ENCODE measurements around the gene STAT1. TPM values are rescaled to one million over a fixed set of nuclear protein-coding genes. Genes with fewer than 3 reads are reported as not detected.
"Not testable (repeated sequence)": the region's sequence is repeated elsewhere in the genome, so short reads cannot be mapped to it uniquely, and the experiment has no call there.

The STAT1 gene
- total RNA-seq, 1 experiment from 2014 or later, result 135 TPM

DNA sequence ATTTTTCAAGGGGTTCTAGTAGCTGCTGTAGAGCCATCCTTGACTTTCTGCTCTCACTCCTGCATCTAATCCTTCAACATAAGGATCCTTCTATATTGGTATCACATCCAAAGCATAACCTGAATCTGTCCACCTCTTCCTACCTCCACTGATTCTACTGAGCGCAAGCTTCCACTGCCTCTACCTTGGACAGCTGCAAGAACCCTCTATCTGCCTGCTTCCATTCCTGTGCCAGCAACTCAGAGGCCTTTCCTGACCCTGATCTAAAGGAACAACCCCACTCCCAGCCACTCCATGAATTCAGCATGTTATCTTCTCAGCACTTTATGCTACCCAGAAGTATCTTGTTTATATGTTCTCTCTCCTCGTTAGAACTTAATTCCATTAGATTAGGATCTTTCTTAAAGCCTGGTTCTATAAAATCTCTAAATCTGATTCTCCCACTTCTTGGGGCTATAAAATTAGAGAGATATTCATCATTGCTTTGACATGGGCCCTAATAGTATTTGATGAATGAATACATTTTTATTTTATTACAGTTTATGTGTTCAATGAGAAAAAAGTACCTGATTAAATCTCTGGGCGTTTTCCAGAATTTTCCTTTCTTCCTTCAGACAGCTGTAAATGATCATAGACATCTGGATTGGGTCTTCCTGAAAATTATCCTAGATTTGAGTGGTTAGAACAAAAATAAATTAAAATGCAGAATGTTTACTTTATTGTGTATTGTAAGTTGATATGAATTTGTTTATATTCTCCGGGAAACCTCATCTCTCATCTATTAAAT, 6.8 kb downstream of the STAT1 start:
- peaks cover 82% of the 10 kb centered on the region for H3K36me3 ChIP-seq
- H3K9me3 ChIP-seq (replicated peaks), result no peaks in the 10 kb centered on the region; the same call in 1 of the 2 replicates
- H3K4me1 ChIP-seq, result no peaks in the 10 kb centered on the region
- H3K27ac ChIP-seq, result no peak overlapping the region
- H3K27me3 ChIP-seq, result no peaks in the 10 kb centered on the region
- DNase-seq, result no peak
- H3K4me3 ChIP-seq, result no peak overlapping the region

GRCh38 chr2:191006297-191006696, 7.7 kb downstream of the STAT1 start:
- Histone ChIP-seq H3K4me3 (no peak overlapping the region), H3K9me3 (replicated peaks) (no peaks in the 10 kb centered on the region; the same call in 1 of the 2 replicates), H3K4me1 (no peaks in the 10 kb centered on the region), H3K27ac (no peak overlapping the region), H3K27me3 (no peaks in the 10 kb centered on the region), H3K36me3 (peaks cover 91% of the 10 kb centered on the region)
- DNase-seq, result no peak

GRCh38 chr2:191003405-191004309, 10.3 kb downstream of the STAT1 start:
- H3K27ac ChIP-seq, result no peak overlapping the region
- H3K9me3 ChIP-seq (replicated peaks), result no peaks in the 10 kb centered on the region; the same call in 1 of the 2 replicates
- no peaks in the 10 kb centered on the region for H3K4me1 ChIP-seq
- no peaks in the 10 kb centered on the region for H3K27me3 ChIP-seq
- peaks cover 100% of the 10 kb centered on the region for H3K36me3 ChIP-seq
- H3K4me3 ChIP-seq, result no peak overlapping the region
- no peak for DNase-seq

DNA sequence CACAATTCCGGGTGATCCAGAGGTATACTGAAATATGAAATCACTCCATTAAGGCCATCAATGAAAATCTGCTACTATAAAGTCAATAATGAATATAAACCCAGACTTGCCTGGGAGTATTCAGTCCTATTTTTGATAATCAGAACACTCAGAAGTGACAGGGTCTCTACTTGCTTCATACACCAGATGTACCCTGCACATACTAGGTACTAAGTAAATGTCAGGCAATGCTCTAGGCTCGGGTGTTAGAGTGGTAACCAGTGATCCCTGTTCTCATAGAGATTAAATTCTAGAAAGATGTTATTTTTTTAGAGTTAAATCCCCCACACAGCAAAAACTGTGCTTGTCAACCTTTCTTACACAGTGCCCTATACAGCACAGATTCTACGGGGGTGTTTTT, 12.3 kb downstream of the STAT1 start:
- DNase-seq, result no peak
- peaks cover 98% of the 10 kb centered on the region for H3K36me3 ChIP-seq

DNA sequence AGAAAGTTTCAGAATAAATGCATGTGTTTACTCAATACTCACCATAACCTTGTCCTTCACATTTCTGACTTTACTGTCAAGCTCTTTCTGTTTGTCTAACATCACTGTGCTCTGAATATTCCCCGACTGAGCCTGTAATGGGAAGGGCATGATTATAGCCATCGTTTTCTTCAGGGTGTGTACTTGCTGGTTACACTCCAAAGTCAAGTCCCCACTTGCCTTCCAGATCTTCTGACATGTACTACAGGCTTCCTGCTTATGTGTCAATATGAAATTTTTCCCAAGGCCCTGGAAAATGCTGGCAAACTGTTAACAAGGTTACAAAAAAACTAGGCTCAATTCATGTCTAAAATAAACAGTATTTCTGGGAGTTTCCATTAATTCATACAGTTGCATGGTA, 12.9 kb downstream of the STAT1 start:
- Histone ChIP-seq H3K27ac (no peak overlapping the region), H3K4me3 (no peak overlapping the region), H3K4me1 (no peaks in the 10 kb centered on the region), H3K9me3 (replicated peaks) (no peaks in the 10 kb centered on the region; the same call in 1 of the 2 replicates), H3K27me3 (no peaks in the 10 kb centered on the region), H3K36me3 (peaks cover 98% of the 10 kb centered on the region)
- DNase-seq, result no peak

More for the DNA sequence above, 12.3 kb downstream of the STAT1 start:
- no peaks in the 10 kb centered on the region for H3K27me3 ChIP-seq
- H3K27ac ChIP-seq, result no peak overlapping the region
- no peak overlapping the region for H3K4me3 ChIP-seq
- no peaks in the 10 kb centered on the region for H3K4me1 ChIP-seq
- no peaks in the 10 kb centered on the region; the same call in 1 of the 2 replicates for H3K9me3 ChIP-seq (replicated peaks)

GRCh38 chr2:190999949-191000665, 13.9 kb downstream of the STAT1 start:
- Histone ChIP-seq H3K9me3 (replicated peaks) (no peaks in the 10 kb centered on the region; the same call in 1 of the 2 replicates), H3K27me3 (no peaks in the 10 kb centered on the region), H3K4me1 (no peaks in the 10 kb centered on the region), H3K27ac (no peak overlapping the region), H3K36me3 (peaks cover 98% of the 10 kb centered on the region), H3K4me3 (no peak overlapping the region)
- no peak for DNase-seq

- no peak overlapping the region for H3K4me3 ChIP-seq
- peaks cover 96% of the 10 kb centered on the region for H3K36me3 ChIP-seq
- no peak overlapping the region for H3K27ac ChIP-seq
- H3K9me3 ChIP-seq (replicated peaks), result no peaks in the 10 kb centered on the region; the same call in 1 of the 2 replicates
- no peaks in the 10 kb centered on the region for H3K27me3 ChIP-seq
- no peaks in the 10 kb centered on the region for H3K4me1 ChIP-seq
- DNase-seq, result no peak
Measured at GRCh38 chr2:190999058-190999457, 14.9 kb downstream of the STAT1 start.

DNA sequence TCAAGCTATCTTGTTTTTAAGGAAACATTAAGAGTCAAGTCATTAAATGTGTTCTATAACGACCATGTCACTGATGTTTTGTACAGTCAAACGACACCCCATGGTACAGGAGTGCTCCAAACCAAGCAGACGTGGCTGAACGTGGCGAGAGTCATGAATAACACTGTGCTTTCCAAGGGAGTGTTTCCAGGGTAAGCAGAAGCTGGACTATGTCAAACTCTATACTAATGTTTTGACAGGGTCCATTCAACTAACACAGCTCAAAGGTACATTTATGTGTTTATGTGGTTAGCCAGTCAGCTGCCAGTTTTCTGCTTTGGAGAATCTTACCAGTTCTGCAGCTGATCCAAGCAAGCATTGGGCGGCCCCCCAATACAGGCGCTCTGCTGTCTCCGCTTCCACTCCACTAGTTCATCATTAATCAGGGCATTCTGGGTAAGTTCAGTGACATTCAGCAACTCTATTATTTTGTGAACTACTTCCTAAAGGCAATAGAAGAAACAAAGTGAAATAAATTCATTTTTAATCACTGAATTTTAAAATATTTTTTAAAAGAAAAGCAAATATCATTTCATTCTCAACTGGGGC, 16.4 kb downstream of the STAT1 start:
- Histone ChIP-seq H3K27me3 (no peaks in the 10 kb centered on the region), H3K9me3 (replicated peaks) (no peaks in the 10 kb centered on the region; the same call in 1 of the 2 replicates), H3K27ac (no peak overlapping the region), H3K4me3 (no peak overlapping the region), H3K36me3 (peaks cover 96% of the 10 kb centered on the region), H3K4me1 (peaks cover 3% of the 10 kb centered on the region; the same call in 1 of the 2 replicates)
- DNase-seq, result no peak

GRCh38 chr2:190996947-190997346, 17.0 kb downstream of the STAT1 start:
- no peaks in the 10 kb centered on the region for H3K27me3 ChIP-seq
- peaks cover 3% of the 10 kb centered on the region; the same call in 1 of the 2 replicates for H3K4me1 ChIP-seq
- no peaks in the 10 kb centered on the region; the same call in 1 of the 2 replicates for H3K9me3 ChIP-seq (replicated peaks)
- no peak overlapping the region for H3K4me3 ChIP-seq
- H3K36me3 ChIP-seq, result peaks cover 92% of the 10 kb centered on the region
- no peak overlapping the region for H3K27ac ChIP-seq
- DNase-seq, result no peak

DNA sequence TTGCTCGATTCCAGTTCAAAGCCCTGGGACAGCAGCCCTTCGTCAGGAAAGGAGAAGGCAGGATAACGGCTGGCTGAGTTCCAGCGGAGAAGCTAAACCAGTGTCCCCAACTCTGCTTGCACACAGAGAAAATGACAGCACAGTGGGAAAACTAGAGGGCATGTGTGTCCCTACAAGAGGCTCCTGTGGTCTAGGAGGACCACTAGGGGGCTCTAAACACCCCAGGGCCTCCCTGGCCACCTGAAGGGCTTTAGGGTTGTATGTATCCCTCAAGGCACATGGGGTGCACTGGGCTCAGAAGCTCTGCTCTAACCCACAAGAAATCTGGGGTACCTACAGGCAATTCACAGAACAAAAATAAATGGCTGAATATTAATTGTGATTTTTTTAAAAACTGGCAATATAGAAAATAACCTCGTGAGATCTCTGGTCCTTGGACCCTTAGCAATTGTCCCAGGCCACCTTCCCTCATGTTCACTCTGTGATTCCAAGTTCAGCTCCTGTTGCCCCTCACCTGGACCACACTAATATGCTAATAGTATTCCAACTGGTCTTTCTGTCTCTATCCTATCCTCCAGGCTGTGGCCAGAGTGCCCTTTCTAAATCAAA, 17.5 kb downstream of the STAT1 start:
- Histone ChIP-seq H3K9me3 (replicated peaks) (no peaks in the 10 kb centered on the region; the same call in 1 of the 2 replicates), H3K4me1 (peaks cover 3% of the 10 kb centered on the region; the same call in 1 of the 2 replicates), H3K4me3 (no peak overlapping the region), H3K27me3 (no peaks in the 10 kb centered on the region), H3K36me3 (peaks cover 91% of the 10 kb centered on the region), H3K27ac (no peak overlapping the region)
- peak; percentile 66 to 83 for DNase-seq

DNA sequence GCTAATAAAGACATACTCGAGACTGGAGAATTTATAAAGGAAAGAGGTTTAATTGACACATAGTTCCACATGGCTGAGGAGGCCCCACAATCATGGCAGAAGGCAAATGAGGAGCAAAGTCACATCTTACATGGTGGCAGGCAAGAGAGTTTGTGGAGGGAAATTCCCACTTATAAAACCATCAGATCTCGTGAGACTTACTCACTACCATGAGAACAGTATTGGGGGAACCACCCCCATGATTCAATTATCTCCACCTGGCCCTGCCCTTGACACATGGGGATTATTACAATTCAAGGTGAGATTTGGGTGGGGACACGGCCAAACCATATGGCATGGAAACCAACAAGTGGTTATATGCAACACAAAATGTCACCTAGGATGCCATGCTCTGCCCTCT, 18.7 kb downstream of the STAT1 start:
- not testable (repeated sequence) for H3K9me3 ChIP-seq (replicated peaks); DNase-seq

DNA sequence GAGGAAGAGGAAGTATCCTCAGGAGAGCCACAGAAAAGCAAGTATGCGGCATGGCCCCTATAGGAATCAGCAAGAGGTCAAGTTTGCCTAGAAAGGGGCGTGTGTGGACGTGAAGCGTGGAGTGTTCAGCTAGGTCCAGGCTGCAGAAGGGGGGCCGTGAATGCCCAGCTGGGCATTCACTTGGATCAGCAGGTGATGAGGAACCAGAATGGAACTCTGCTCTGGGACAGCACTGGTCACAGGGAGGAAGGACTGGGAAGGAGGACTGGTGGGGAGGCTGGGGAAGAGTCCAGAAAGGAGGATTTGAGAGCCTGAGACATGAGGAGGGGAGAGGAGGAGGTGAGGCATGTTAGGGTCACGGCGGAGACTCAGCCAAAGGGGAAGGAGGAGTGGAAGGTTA, 19.8 kb downstream of the STAT1 start:
- no peaks in the 10 kb centered on the region; the same call in 1 of the 2 replicates for H3K9me3 ChIP-seq (replicated peaks)
- H3K27me3 ChIP-seq, result no peaks in the 10 kb centered on the region
- peaks cover 21% of the 10 kb centered on the region for H3K4me1 ChIP-seq
- no peak for DNase-seq
- H3K36me3 ChIP-seq, result peaks cover 88% of the 10 kb centered on the region
- no peak overlapping the region for H3K27ac ChIP-seq
- no peak overlapping the region for H3K4me3 ChIP-seq

More for the DNA sequence above, 18.7 kb downstream of the STAT1 start:
- H3K27me3 ChIP-seq, H3K4me3 ChIP-seq, H3K27ac ChIP-seq: not testable (repeated sequence)
- H3K36me3 ChIP-seq, result peaks cover 90% of the 10 kb centered on the region
- H3K4me1 ChIP-seq, result peaks cover 13% of the 10 kb centered on the region

GRCh38 chr2:190993292-190993643, 20.7 kb downstream of the STAT1 start:
- peaks cover 88% of the 10 kb centered on the region for H3K36me3 ChIP-seq
- H3K27me3 ChIP-seq, result no peaks in the 10 kb centered on the region
- no peak overlapping the region for H3K4me3 ChIP-seq
- no peak for DNase-seq
- H3K9me3 ChIP-seq (replicated peaks), result no peaks in the 10 kb centered on the region; the same call in 1 of the 2 replicates
- H3K27ac ChIP-seq, result no peak overlapping the region
- H3K4me1 ChIP-seq, result peaks cover 21% of the 10 kb centered on the region

- Histone ChIP-seq H3K4me3 (no peak overlapping the region), H3K36me3 (peaks cover 88% of the 10 kb centered on the region), H3K27me3 (no peaks in the 10 kb centered on the region), H3K27ac (no peak overlapping the region), H3K9me3 (replicated peaks) (no peaks in the 10 kb centered on the region; the same call in 1 of the 2 replicates), H3K4me1 (peaks cover 29% of the 10 kb centered on the region)
- peak; percentile 87 to 97 for DNase-seq
Measured at GRCh38 chr2:190990132-190990531, 23.8 kb downstream of the STAT1 start.

Data from SJCRH30 (cell line).